ENCODE data around the gene ZFC3H1. TPM values are rescaled to one million over a fixed set of nuclear protein-coding genes. Genes with fewer than 3 reads are reported as not detected.

Gene ZFC3H1
- total RNA-seq, 1 donor from 2014 or later = 51.7 TPM

- Histone ChIP-seq H3K27ac (ENCODE audit: low read depth, low read length) (no peak overlapping the region), H2AFZ (ENCODE audit: low read depth, low read length) (no peak overlapping the region), H3K4me3 (ENCODE audit: insufficient read depth, low read depth, low read length) (no peak overlapping the region), H3K9ac (ENCODE audit: low read length) (no peak overlapping the region), H3K79me2 (ENCODE audit: insufficient read depth, low read length) (peaks cover 9% of the 10 kb centered on the region), H3K9me3 (ENCODE audit: insufficient read depth, low read depth, low read length) (no peaks in the 10 kb centered on the region), H3K4me1 (ENCODE audit: insufficient read depth, low read length) (peaks cover 8% of the 10 kb centered on the region), H3K27me3 (ENCODE audit: insufficient read depth, low read length) (no peaks in the 10 kb centered on the region), H3K36me3 (ENCODE audit: insufficient read depth, low read length) (no peaks in the 10 kb centered on the region), H4K20me1 (ENCODE audit: insufficient read depth, low read length) (no peaks in the 10 kb centered on the region), H3K4me2 (ENCODE audit: low read length) (no peak overlapping the region)
- FAIRE-seq = no peak
- Mint-ChIP-seq H3K9me3 (ENCODE audit: unreplicated experiment) (no peaks in the 10 kb centered on the region), H3K36me3 (ENCODE audit: low read depth, unreplicated experiment) (no peaks in the 10 kb centered on the region), H3K4me3 (ENCODE audit: unreplicated experiment) (no peak overlapping the region), H3K27ac (ENCODE audit: unreplicated experiment) (no peak overlapping the region), H3K4me1 (ENCODE audit: low read depth, unreplicated experiment) (peaks cover 1% of the 10 kb centered on the region), H3K27me3 (ENCODE audit: low read depth, unreplicated experiment) (no peaks in the 10 kb centered on the region)
- DNase-seq (ENCODE audit: low read depth) = no peak
- TF ChIP-seq, protein P1, sequence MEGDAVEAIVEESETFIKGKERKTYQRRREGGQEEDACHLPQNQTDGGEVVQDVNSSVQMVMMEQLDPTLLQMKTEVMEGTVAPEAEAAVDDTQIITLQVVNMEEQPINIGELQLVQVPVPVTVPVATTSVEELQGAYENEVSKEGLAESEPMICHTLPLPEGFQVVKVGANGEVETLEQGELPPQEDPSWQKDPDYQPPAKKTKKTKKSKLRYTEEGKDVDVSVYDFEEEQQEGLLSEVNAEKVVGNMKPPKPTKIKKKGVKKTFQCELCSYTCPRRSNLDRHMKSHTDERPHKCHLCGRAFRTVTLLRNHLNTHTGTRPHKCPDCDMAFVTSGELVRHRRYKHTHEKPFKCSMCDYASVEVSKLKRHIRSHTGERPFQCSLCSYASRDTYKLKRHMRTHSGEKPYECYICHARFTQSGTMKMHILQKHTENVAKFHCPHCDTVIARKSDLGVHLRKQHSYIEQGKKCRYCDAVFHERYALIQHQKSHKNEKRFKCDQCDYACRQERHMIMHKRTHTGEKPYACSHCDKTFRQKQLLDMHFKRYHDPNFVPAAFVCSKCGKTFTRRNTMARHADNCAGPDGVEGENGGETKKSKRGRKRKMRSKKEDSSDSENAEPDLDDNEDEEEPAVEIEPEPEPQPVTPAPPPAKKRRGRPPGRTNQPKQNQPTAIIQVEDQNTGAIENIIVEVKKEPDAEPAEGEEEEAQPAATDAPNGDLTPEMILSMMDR (IDR thresholded peaks at IDR 0.05; ENCODE audit: insufficient read depth, low read depth, low read length) = no peak
- TF ChIP-seq EZH2 (IDR thresholded peaks at IDR 0.05; ENCODE audit: insufficient read depth, low read length) = no peak
Measured at GRCh38 chr12:71682466-71682865, 18.8 kb upstream of the ZFC3H1 start.

DNA sequence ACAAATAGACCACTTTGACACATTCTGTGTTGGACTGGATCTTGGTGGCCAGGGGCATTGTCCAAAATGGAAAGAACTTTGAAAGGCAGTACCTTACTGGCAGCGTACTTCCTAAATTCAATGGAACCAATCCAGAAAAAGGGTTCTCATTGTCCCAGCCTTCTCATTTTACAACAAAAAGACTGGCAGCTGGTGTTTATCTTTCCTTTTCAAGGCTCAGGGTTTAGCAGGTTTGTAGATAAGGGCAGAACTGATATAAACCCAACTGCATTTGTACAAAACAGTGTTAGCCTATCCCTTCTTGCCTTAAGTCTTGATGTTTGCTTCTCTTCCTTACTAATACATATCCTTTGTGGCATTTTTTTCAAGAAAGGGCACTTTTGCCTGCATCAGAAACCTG, 8.2 kb upstream of the ZFC3H1 start:
- no peak overlapping the region for H3K27ac Mint-ChIP-seq (ENCODE audit: unreplicated experiment)
- H3K4me1 Mint-ChIP-seq (ENCODE audit: low read depth, unreplicated experiment) = no peaks in the 10 kb centered on the region

DNA sequence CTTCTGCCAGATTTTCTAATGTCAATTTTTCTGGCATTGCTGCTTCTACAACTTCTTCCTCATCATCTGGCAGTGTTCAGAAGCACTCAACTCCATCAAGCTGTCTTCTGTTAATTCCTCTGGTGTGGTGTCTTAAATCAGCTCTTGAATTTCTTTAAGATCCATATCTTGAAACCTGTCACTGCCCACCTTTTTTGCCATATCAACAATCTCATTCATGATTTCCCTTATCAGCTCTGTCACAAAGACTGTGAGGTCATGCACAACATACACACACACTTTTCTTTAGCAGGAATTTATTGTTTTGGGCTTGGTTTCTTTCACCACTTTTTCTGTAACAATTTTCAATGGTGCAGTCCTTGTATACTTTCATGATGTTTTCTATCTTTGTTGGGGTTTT, 7.7 kb upstream of the ZFC3H1 start:
- H3K27me3 Mint-ChIP-seq (ENCODE audit: low read depth, unreplicated experiment) = no peaks in the 10 kb centered on the region
- no peak for FAIRE-seq

More for the DNA sequence above, 8.2 kb upstream of the ZFC3H1 start:
- DNase-seq (ENCODE audit: low read depth) (no peak), FAIRE-seq (no peak)
- H3K79me2 ChIP-seq (ENCODE audit: insufficient read depth, low read length) = no peaks in the 10 kb centered on the region
- H3K36me3 ChIP-seq (ENCODE audit: insufficient read depth, low read length) = no peaks in the 10 kb centered on the region
- H2AFZ ChIP-seq (ENCODE audit: low read depth, low read length) = no peak overlapping the region
- no peak overlapping the region for H3K27ac ChIP-seq (ENCODE audit: low read depth, low read length)
- H3K36me3 Mint-ChIP-seq (ENCODE audit: low read depth, unreplicated experiment) = no peaks in the 10 kb centered on the region
- H3K27me3 Mint-ChIP-seq (ENCODE audit: low read depth, unreplicated experiment) = no peaks in the 10 kb centered on the region
- H3K9ac ChIP-seq (ENCODE audit: low read length) = no peak overlapping the region
- no peak overlapping the region for H3K4me3 Mint-ChIP-seq (ENCODE audit: unreplicated experiment)
- H3K9me3 Mint-ChIP-seq (ENCODE audit: unreplicated experiment) = no peaks in the 10 kb centered on the region
- H3K9me3 ChIP-seq (ENCODE audit: insufficient read depth, low read depth, low read length) = no peaks in the 10 kb centered on the region
- no peaks in the 10 kb centered on the region for H3K27me3 ChIP-seq (ENCODE audit: insufficient read depth, low read length)
- H3K4me2 ChIP-seq (ENCODE audit: low read length) = no peak overlapping the region
- H3K4me1 ChIP-seq (ENCODE audit: insufficient read depth, low read length) = no peaks in the 10 kb centered on the region
- H3K4me3 ChIP-seq (ENCODE audit: insufficient read depth, low read depth, low read length) = no peak overlapping the region
- TF ChIP-seq, protein P1 (IDR thresholded peaks at IDR 0.05; ENCODE audit: insufficient read depth, low read depth, low read length) = no peak
- TF ChIP-seq EZH2 (IDR thresholded peaks at IDR 0.05; ENCODE audit: insufficient read depth, low read length) = no peak
- H4K20me1 ChIP-seq (ENCODE audit: insufficient read depth, low read length) = no peaks in the 10 kb centered on the region

More for the DNA sequence above, 7.7 kb upstream of the ZFC3H1 start:
- Histone ChIP-seq H3K4me2 (ENCODE audit: low read length) (no peak overlapping the region), H3K27me3 (ENCODE audit: insufficient read depth, low read length) (no peaks in the 10 kb centered on the region), H2AFZ (ENCODE audit: low read depth, low read length) (no peak overlapping the region), H3K79me2 (ENCODE audit: insufficient read depth, low read length) (peaks cover under 1% of the 10 kb centered on the region), H3K4me3 (ENCODE audit: insufficient read depth, low read depth, low read length) (no peak overlapping the region), H3K9ac (ENCODE audit: low read length) (no peak overlapping the region), H4K20me1 (ENCODE audit: insufficient read depth, low read length) (no peaks in the 10 kb centered on the region), H3K27ac (ENCODE audit: low read depth, low read length) (no peak overlapping the region), H3K9me3 (ENCODE audit: insufficient read depth, low read depth, low read length) (no peaks in the 10 kb centered on the region), H3K36me3 (ENCODE audit: insufficient read depth, low read length) (no peaks in the 10 kb centered on the region), H3K4me1 (ENCODE audit: insufficient read depth, low read length) (no peaks in the 10 kb centered on the region)
- TF ChIP-seq, protein P1 (IDR thresholded peaks at IDR 0.05; ENCODE audit: insufficient read depth, low read depth, low read length) = no peak
- TF ChIP-seq EZH2 (IDR thresholded peaks at IDR 0.05; ENCODE audit: insufficient read depth, low read length) = no peak
- Mint-ChIP-seq H3K27ac (ENCODE audit: unreplicated experiment) (no peak overlapping the region), H3K36me3 (ENCODE audit: low read depth, unreplicated experiment) (no peaks in the 10 kb centered on the region), H3K4me1 (ENCODE audit: low read depth, unreplicated experiment) (no peaks in the 10 kb centered on the region), H3K9me3 (ENCODE audit: unreplicated experiment) (no peaks in the 10 kb centered on the region), H3K4me3 (ENCODE audit: unreplicated experiment) (no peak overlapping the region)
- DNase-seq (ENCODE audit: low read depth) = no peak
